Astrocyte (in vitro differentiated cells and primary cell): ENCODE results near the gene RAP1A. TPM values are rescaled to one million over a fixed set of nuclear protein-coding genes. Genes with fewer than 3 reads are reported as not detected.
A peak's percentile ranks its signal among the peaks of the same experiment; 100 is the strongest.

Experiments
- DNase-seq: peaks from one replicate; pipeline ENCODE4 v3.0.0-alpha.2; 2010; ENCODE audit warnings: low read depth
- FAIRE-seq: peaks from 2 replicates; lab custom pipeline; 2011; peaks lifted over from hg19 to GRCh38; lab: Jason Lieb, UNC
- H2AFZ ChIP-seq: 2 replicates; pipeline ENCODE4 v1.6.0; 2012; ENCODE audit warnings: low read depth, low read length, inconsistent platforms
- H3K27ac ChIP-seq: 2 replicates; pipeline ENCODE4 v1.5.1; 2011; ENCODE audit warnings: low read depth, low read length, inconsistent platforms
- H3K27me3 ChIP-seq: 2 replicates; pipeline ENCODE4 v1.6.0; 2011; ENCODE audit warnings: low read length, inconsistent platforms; ENCODE audit not compliant: insufficient read depth
- H3K36me3 ChIP-seq: 2 replicates; pipeline ENCODE4 v1.5.1; 2011; ENCODE audit warnings: low read length, inconsistent platforms; ENCODE audit not compliant: insufficient read depth
- H3K4me1 ChIP-seq: 2 replicates; pipeline ENCODE4 v1.5.1; 2011; ENCODE audit warnings: low read length, inconsistent platforms; ENCODE audit not compliant: insufficient read depth
- H3K4me2 ChIP-seq: 2 replicates; pipeline ENCODE4 v1.6.0; 2012; ENCODE audit warnings: low read length, inconsistent platforms
- H3K4me3 ChIP-seq: 2 replicates; pipeline ENCODE4 v1.5.1; 2011; ENCODE audit warnings: low read depth, mild to moderate bottlenecking, low read length, inconsistent platforms; ENCODE audit not compliant: insufficient read depth
- H3K79me2 ChIP-seq: 2 replicates; pipeline ENCODE4 v1.6.0; 2012; ENCODE audit warnings: mild to moderate bottlenecking, low read length, inconsistent platforms; ENCODE audit not compliant: insufficient read depth
- H3K9ac ChIP-seq: 2 replicates; pipeline ENCODE4 v1.6.0; 2012; ENCODE audit warnings: mild to moderate bottlenecking, low read length, inconsistent platforms
- H3K9me3 ChIP-seq: 2 replicates; pipeline ENCODE4 v1.5.1; 2012; ENCODE audit warnings: low read depth, mild to moderate bottlenecking, low read length, inconsistent platforms; ENCODE audit not compliant: insufficient read depth
- H4K20me1 ChIP-seq: 2 replicates; pipeline ENCODE4 v1.6.0; 2012; ENCODE audit warnings: low read length, inconsistent platforms; ENCODE audit not compliant: insufficient read depth
- H3K27ac Mint-ChIP-seq: one replicate; pipeline ENCODE4 v1.8.0; 2021; ENCODE audit warnings: mild to moderate bottlenecking, mixed read lengths; ENCODE audit not compliant: unreplicated experiment
- H3K27me3 Mint-ChIP-seq: one replicate; pipeline ENCODE4 v1.8.0; 2021; ENCODE audit warnings: low read depth, mixed read lengths; ENCODE audit not compliant: unreplicated experiment
- H3K36me3 Mint-ChIP-seq: one replicate; pipeline ENCODE4 v1.8.0; 2021; ENCODE audit warnings: low read depth, mixed read lengths; ENCODE audit not compliant: unreplicated experiment
- H3K4me1 Mint-ChIP-seq: one replicate; pipeline ENCODE4 v1.8.0; 2021; ENCODE audit warnings: low read depth, mixed read lengths; ENCODE audit not compliant: unreplicated experiment
- H3K4me3 Mint-ChIP-seq: one replicate; pipeline ENCODE4 v1.8.0; 2021; ENCODE audit warnings: mild to moderate bottlenecking, moderate library complexity, mixed read lengths; ENCODE audit not compliant: unreplicated experiment
- H3K9me3 Mint-ChIP-seq: one replicate; pipeline ENCODE4 v1.8.0; 2021; ENCODE audit warnings: mild to moderate bottlenecking, mixed read lengths; ENCODE audit not compliant: unreplicated experiment
- EZH2 ChIP-seq: IDR thresholded peaks from 2 replicates; pipeline ENCODE4 v1.6.1; 2012; ENCODE audit warnings: mild to moderate bottlenecking, low read length, inconsistent platforms; ENCODE audit not compliant: insufficient read depth
- total RNA-seq: library from RNA; stranded (reverse); gene quantifications from 2 replicates; pipeline ENCODE4 v1.2.1, GENCODE V29; 2021
- TF ChIP-seq, protein P1 (sequence below): IDR thresholded peaks from 2 replicates; pipeline ENCODE4 v1.5.1; 2011; ENCODE audit warnings: low read depth, mild to moderate bottlenecking, inconsistent platforms, low read length, moderate library complexity; ENCODE audit not compliant: insufficient read depth

RAP1A gene
- total RNA-seq, 1 donor from 2014 or later = 66.6 TPM

DNA sequence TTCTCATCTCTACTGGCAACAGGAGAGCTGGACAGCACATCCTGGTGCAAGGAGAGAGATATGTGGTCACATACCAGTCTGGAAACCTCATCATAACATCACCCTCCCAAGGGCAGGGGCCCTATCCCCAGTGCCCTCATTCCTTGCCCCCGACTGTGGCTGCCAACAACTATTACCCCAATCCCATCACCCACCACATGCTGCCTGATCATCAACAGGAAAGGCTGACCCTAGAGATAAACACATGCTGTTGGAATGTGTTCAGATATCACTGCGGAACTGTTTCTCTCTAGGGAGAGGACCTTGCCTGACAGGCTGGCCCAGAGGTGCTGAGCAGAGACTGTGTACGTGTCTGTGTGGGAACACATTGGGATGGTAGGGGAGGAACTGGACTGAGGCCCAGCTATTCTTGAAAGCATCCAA, 124.1 kb downstream of the RAP1A start:
- Histone ChIP-seq H3K9me3 (no peaks in the 10 kb centered on the region), H3K4me2 (peak overlapping the region; percentile 24), H4K20me1 (no peaks in the 10 kb centered on the region), H3K9ac (peak overlapping the region; percentile 31), H3K4me1 (peaks cover 21% of the 10 kb centered on the region), H3K4me3 (no peak overlapping the region), H3K36me3 (no peaks in the 10 kb centered on the region), H3K27ac (peak overlapping the region; percentile 29), H3K79me2 (no peaks in the 10 kb centered on the region), H2AFZ (no peak overlapping the region), H3K27me3 (no peaks in the 10 kb centered on the region)
- FAIRE-seq (no peak), DNase-seq (no peak)
- peaks cover 12% of the 10 kb centered on the region for H3K4me1 Mint-ChIP-seq
- no peak overlapping the region for H3K4me3 Mint-ChIP-seq
- H3K36me3 Mint-ChIP-seq = no peaks in the 10 kb centered on the region
- TF ChIP-seq, protein P1, sequence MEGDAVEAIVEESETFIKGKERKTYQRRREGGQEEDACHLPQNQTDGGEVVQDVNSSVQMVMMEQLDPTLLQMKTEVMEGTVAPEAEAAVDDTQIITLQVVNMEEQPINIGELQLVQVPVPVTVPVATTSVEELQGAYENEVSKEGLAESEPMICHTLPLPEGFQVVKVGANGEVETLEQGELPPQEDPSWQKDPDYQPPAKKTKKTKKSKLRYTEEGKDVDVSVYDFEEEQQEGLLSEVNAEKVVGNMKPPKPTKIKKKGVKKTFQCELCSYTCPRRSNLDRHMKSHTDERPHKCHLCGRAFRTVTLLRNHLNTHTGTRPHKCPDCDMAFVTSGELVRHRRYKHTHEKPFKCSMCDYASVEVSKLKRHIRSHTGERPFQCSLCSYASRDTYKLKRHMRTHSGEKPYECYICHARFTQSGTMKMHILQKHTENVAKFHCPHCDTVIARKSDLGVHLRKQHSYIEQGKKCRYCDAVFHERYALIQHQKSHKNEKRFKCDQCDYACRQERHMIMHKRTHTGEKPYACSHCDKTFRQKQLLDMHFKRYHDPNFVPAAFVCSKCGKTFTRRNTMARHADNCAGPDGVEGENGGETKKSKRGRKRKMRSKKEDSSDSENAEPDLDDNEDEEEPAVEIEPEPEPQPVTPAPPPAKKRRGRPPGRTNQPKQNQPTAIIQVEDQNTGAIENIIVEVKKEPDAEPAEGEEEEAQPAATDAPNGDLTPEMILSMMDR = no peak
- TF ChIP-seq EZH2 = no peak
- H3K27ac Mint-ChIP-seq = no peak overlapping the region
- no peaks in the 10 kb centered on the region for H3K9me3 Mint-ChIP-seq
- peaks cover 15% of the 10 kb centered on the region for H3K27me3 Mint-ChIP-seq

DNA sequence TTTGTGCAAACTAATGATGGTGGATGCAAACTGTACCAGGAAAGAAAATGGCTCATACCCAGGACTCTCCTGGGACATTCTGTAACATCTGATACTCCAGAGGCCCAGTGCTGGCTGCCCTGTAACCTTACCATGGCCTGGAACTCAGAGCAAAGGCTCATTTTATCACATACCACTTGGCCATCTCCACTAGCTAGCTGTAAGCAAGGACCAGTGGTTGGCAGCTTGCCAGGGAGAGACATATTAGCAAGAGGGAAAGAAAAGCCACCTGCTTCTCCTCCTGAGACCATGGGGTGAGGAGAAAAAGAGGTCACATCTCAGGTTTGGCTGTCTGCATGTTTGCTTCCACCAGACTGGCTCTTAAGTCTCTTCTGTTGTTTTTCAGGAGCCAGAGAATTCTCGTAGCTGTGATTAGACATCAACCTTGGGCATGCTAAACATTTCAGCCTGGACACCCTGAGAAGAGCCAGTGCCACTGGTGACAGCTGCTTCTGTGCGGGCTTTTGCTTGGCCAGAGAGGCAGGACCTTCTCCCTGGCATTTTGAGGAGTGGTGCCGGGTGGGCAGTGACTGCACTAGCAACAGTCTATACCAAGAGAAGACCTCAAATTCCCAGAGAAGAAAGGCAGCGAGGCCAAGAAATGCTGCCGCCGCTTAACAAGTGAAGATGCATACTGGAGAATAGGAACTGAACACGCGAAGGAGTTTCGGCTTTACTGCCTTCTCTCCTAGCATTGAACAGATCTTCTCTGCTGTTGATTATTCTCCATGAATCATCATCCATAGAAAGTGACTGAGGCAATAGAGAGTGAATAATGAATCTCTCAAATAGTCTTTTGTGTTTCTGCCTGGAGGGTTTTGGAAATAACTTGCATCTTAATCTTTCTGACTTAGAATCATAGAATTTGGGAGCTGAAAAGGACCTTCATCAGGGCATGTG, 126.4 kb downstream of the RAP1A start:
- Histone ChIP-seq H3K27me3 (no peaks in the 10 kb centered on the region), H3K9ac (no peak overlapping the region), H3K4me3 (no peak overlapping the region), H2AFZ (no peak overlapping the region), H3K27ac (no peak overlapping the region), H3K4me2 (no peak overlapping the region), H3K36me3 (no peaks in the 10 kb centered on the region), H3K4me1 (peaks cover 12% of the 10 kb centered on the region), H3K79me2 (no peaks in the 10 kb centered on the region), H3K9me3 (no peaks in the 10 kb centered on the region), H4K20me1 (no peaks in the 10 kb centered on the region)
- H3K4me3 Mint-ChIP-seq = no peak overlapping the region
- no peaks in the 10 kb centered on the region for H3K36me3 Mint-ChIP-seq
- no peak for FAIRE-seq
- H3K27ac Mint-ChIP-seq = no peak overlapping the region
- H3K4me1 Mint-ChIP-seq = peaks cover 14% of the 10 kb centered on the region
- no peaks in the 10 kb centered on the region for H3K9me3 Mint-ChIP-seq
- DNase-seq = no peak
- H3K27me3 Mint-ChIP-seq = peaks cover 17% of the 10 kb centered on the region
- TF ChIP-seq EZH2 = no peak
- TF ChIP-seq, protein P1 = no peak

DNA sequence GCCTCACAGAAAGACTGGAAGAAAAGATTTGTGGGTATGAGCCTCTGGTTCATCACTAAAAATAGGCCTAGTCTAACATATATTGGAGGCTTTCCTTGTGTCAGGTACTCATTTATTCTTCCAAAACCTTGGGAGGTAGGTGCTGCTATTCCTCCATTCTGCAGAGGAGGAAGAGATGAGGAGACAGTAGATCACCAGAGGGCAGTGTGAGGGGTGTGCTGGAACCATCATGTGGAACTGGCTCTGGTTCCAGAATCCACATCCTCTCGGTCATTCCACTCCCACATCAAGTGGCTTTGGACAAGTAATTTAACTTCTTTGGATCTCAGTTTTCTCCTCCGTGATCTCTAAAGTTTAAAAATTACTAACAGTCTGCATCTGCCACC, 127.0 kb downstream of the RAP1A start:
- H3K9me3 ChIP-seq = no peaks in the 10 kb centered on the region
- no peak for DNase-seq
- Mint-ChIP-seq H3K4me3 (no peak overlapping the region), H3K27ac (no peak overlapping the region), H3K36me3 (no peaks in the 10 kb centered on the region), H3K4me1 (peaks cover 14% of the 10 kb centered on the region), H3K27me3 (peaks cover 20% of the 10 kb centered on the region), H3K9me3 (no peaks in the 10 kb centered on the region)
- H3K27ac ChIP-seq = no peak overlapping the region
- no peaks in the 10 kb centered on the region for H4K20me1 ChIP-seq
- no peaks in the 10 kb centered on the region for H3K36me3 ChIP-seq
- no peaks in the 10 kb centered on the region for H3K27me3 ChIP-seq
- no peak overlapping the region for H2AFZ ChIP-seq
- no peak for FAIRE-seq
- no peak overlapping the region for H3K4me3 ChIP-seq
- H3K4me2 ChIP-seq = no peak overlapping the region
- TF ChIP-seq, protein P1 = no peak
- TF ChIP-seq EZH2 = no peak
- no peaks in the 10 kb centered on the region for H3K79me2 ChIP-seq
- no peak overlapping the region for H3K9ac ChIP-seq
- peaks cover 12% of the 10 kb centered on the region for H3K4me1 ChIP-seq
